Activated T-helper 1 cell treated with anti-CD3 and anti-CD28 coated beads, Interleukin-2, amount 50 U/mL, for 16 hours (primary cell): ENCODE measurements around the gene FREY1.

Experiments used
- DNase-seq, 2 donors: peaks; one replicate each; pipeline ENCODE4 v3.0.0-alpha.2; 2020; ENCODE audit warnings: low read depth in 1 of 2, low spot score in 1 of 2

Gene FREY1

DNA sequence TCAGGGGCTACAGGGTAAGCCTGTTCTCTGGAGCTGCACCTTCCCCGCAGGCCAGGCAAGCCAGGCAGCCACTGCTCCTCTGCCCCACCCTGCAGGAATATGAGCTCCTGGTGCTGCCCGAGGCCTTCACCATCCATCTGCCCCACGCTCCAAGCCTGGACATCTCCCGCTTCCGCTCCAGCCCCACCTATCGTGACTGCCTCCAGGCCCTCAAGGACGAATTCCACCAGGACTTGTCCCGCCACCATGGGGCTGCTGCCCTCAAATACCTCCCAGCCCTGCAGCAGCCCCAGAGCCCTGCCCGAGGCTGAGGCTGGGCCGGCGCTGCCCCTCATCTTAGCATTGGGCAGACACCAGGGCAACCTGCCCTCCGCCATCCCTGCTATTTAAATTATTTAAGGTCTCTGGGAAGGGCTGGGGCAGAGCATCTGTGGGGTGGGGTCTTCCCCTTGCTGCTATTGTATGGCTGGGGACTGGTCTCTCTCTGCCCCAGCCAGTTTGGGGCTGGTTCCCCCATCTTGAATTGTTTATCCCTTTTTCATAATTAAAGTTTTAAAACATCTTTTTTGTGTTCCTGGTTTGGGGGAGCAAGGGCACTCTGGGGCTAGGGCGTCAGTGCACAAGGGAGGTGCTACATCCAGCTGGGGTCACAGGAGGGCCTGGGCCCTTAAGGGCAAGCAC, 21.6 kb upstream of the FREY1 start:
- DNase-seq: no peak

- no peak for DNase-seq
Observed at GRCh38 chr11:45927684-45928413, 20.8 kb upstream of the FREY1 start.

DNA sequence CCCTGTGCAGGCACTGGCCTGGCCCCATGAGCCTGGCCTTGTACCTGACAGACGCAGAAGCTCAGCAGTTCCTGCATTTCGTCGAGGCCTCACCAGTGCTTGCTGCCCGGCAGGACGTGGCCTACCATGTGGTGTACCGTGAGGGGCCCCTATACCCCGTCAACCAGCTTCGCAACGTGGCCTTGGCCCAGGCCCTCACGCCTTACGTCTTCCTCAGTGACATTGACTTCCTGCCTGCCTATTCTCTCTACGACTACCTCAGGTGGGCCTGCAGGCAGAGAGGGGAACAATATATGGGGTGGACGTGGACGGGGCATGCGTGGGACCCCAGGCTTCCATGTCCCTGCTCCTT, 20.2 kb upstream of the FREY1 start:
- DNase-seq: no peak

- DNase-seq: no peak
Observed at GRCh38 chr11:45926536-45927331, 19.7 kb upstream of the FREY1 start.

DNA sequence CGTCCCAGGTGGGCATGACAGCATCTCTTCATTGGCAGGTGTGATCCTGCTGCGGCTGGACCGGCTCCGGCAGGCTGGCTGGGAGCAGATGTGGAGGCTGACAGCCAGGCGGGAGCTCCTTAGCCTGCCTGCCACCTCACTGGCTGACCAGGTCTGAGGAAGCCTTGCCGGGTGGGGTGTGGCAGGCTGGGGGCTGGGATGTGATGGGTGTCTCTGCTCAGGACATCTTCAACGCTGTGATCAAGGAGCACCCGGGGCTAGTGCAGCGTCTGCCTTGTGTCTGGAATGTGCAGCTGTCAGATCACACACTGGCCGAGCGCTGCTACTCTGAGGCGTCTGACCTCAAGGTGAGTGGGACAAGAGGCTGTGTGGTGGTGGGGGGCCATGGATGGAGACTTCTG, 18.9 kb upstream of the FREY1 start:
- DNase-seq: no peak

- DNase-seq: no peak
Observed at GRCh38 chr11:45925550-45925949, 18.5 kb upstream of the FREY1 start.

- no peak for DNase-seq
Observed at GRCh38 chr11:45924927-45925326, 17.9 kb upstream of the FREY1 start.

DNA sequence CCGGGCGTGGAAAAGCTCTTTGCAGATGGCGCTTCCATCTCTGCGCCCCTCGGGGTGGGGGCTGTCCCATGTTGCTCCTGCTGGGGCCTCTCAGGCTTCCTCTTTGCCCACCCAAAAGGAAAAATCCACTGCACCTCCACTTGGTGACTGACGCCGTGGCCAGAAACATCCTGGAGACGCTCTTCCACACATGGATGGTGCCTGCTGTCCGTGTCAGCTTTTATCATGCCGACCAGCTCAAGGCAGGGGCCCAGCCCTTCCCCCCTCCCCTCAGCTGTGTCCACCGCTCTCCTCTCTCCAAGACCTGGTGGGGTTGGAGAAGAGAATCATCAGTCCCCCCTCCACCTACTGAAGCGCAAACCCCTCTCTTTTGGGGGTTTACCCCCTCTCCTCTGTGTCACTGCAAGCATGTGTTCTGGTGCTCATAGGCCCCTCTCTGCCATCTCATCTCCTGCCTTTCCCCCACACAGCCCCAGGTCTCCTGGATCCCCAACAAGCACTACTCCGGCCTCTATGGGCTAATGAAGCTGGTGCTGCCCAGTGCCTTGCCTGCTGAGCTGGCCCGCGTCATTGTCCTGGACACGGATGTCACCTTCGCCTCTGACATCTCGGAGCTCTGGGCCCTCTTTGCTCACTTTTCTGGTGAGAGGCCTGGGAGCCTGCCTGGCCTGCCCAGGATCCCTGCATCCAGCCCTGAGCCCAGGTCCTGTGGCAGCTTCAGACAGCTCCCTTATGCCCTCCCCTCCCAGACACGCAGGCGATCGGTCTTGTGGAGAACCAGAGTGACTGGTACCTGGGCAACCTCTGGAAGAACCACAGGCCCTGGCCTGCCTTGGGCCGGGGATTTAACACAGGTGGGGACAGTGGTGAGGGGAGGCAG, 17.2 kb upstream of the FREY1 start:
- DNase-seq: no peak

- no peak for DNase-seq
Observed at GRCh38 chr11:45922425-45923082, 15.5 kb upstream of the FREY1 start, which contains the start of gene LARGE2. Gene LARGE2 (plus strand): TSS chr11:45922656. CDS start chr11:45922883, 227 bp downstream.

GRCh38 chr11:45921561-45922424, 14.7 kb upstream of the FREY1 start:
- DNase-seq: no peak

GRCh38 chr11:45920531-45921477, 13.7 kb upstream of the FREY1 start:
- no peak for DNase-seq

GRCh38 chr11:45919806-45920530, 12.9 kb upstream of the FREY1 start:
- DNase-seq: no peak

DNA sequence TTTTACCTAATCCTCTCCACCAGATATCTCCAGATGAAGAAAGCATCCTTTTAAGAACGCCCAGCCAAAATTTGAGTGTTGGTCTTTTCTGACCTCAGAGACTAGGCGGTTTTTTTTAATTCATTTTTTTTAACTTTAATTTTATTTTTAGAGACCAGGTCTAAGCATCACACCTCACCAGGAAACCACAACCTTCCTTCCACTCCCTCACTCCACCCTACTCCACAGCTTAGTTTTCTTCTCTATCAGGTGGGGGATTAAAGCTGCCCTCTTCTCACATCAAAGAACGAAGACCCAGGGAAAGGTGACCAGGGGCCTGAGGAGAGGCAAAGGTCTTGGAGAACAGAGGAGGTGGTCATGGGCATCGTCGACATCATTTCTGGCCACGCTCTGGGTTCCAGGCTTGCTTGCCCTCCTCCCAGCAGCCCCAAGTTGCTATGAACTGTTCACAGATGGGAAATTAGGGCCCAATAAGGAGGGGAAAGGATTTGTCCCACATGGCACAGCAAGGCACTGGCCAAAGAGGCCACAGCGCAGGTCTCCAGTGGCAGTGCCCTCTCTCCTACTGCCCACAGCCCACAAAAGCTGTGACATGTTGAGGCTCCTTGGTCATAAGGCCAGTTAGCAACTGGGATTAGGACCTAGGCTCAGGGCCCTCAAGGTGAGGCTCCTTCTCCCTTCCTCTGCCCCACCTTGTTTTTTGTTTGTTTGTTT, 12.0 kb upstream of the FREY1 start:
- no peak for DNase-seq

- peak; percentile 21 to 51 for DNase-seq
Observed at GRCh38 chr11:45918331-45918941, 11.4 kb upstream of the FREY1 start.

DNA sequence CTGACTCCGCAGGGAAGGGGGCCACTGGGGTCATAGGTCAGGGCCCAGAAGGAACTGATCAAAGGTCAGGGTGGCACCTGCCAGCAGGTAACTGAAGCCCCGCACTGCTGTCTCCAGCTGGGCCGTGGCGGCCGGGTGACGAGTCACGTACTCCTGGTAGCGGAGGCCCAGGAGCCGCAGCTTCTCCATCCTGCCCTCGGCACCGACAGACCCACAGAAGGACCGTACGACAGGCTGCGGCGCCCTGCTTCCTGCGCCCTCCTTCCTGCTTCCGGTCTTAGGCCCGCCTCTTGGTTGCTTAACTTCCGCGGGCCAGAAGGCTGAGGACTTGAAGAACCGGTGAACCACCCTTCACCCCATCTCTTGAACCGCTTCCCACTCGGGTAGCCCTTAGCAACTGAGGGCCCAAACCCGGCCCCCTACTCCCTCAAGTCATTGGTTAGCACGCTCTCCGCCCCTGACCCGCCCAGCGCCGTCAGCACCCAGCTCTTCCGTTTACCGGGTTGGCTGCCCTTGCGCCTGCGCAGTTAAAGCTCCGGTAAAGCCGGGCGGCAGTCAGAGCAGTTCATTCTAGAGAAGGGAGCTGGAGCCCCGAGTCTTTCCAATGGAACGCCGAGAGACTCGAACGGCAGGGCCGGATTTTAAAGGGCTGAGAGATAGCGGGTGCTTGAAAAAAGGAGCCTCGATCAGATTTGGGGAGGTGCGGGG, 10.7 kb upstream of the FREY1 start, which contains the start of gene PEX16:
TSS of gene PEX16 (minus strand) at position 255 of the 708 bp plus-strand sequence. CDS start at position 189, 66 bp downstream.
- DNase-seq: peak; percentile 82 to 90

DNA sequence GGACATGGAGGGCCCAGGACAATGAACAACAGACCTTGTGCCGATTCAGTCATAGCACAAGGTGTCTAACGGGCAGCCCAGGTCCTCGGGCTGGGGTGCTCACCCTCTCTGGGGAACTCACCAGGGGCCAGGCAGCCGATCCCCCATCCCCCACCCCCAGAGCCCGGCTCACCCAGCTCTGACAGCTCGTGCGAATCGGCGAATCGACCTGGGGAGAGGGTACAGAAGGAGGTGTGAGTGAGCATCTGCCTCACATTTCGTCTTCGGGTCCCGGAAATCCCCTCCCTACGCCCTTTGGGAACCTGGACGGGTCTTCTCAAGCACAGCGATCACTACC, 10.2 kb upstream of the FREY1 start:
- DNase-seq: no peak
